Psoas muscle (tissue), 8 donors: ENCODE measurements around the gene GRHL1. TPM values are rescaled to one million over a fixed set of nuclear protein-coding genes. Genes with fewer than 3 reads are reported as not detected.
"Not testable (repeated sequence)": the region's sequence is repeated elsewhere in the genome, so short reads cannot be mapped to it uniquely, and the experiment has no call there.

ENCODE experiments used
- ATAC-seq, 4 donors: fragments of 200-7000 bp; cut with Tn5 transposase; one replicate each; pipeline ENCODE4 v1.9.1; 2020; ENCODE audit warnings: moderate library complexity in 3 of 4, mild to moderate bottlenecking in 2 of 4
- DNase-seq, 2 donors: peaks; one replicate each; pipeline ENCODE4 v3.0.0-alpha.2; 2020
- H3K27ac ChIP-seq: fragments of 200-600 bp; one replicate; pipeline ENCODE4 v1.8.0; 2022
- H3K27me3 ChIP-seq, 3 donors: fragments of 200-600 bp in 1 of 3; one replicate each; pipeline versions ENCODE4 v1.6.1 to v1.8.0; 2013 to 2022; ENCODE audit warnings: low read length in 2 of 3, mild to moderate bottlenecking in 2 of 3, moderate library complexity in 1 of 3; ENCODE audit not compliant: insufficient read depth in 3 of 3
- H3K36me3 ChIP-seq, 2 donors: fragments of 200-600 bp in 1 of 2; one replicate each; pipeline versions ENCODE4 v1.6.1 to v1.8.0; 2013 to 2022; ENCODE audit warnings: low read depth in 1 of 2, mild to moderate bottlenecking in 1 of 2, moderate library complexity in 1 of 2; ENCODE audit not compliant: insufficient read depth in 1 of 2
- H3K4me1 ChIP-seq: fragments of 200-600 bp; one replicate; pipeline ENCODE4 v1.8.0; 2022
- H3K4me3 ChIP-seq: fragments of 200-600 bp; one replicate; pipeline ENCODE4 v1.8.0; 2022; ENCODE audit warnings: mild to moderate bottlenecking
- H3K9me3 ChIP-seq: fragments of 200-600 bp; one replicate; pipeline ENCODE4 v1.8.0; 2022
- WGBS, 3 donors: extraction: QIAGEN DNeasy Blood & Tissue Kit; methylation state at CpG; one replicate each; pipeline versions ENCODE4 v1.1.6 to v1.1.7; 2013; 5-methylcytosine and 5-hydroxymethylcytosine counted together
- intact Hi-C, 2 donors: fragments of 100-400 bp; cut with DNase I; formaldehyde crosslinking; loops; one replicate each; pipeline versions ENCODE4 v1.11.0 to v1.14.2; 2022
- polyA plus RNA-seq, 3 donors: library from polyadenylated mRNA; stranded (reverse); fragments of 200-250 nt; gene quantifications; one replicate each; pipeline ENCODE4 v1.2.3, GENCODE V29; 2013
- total RNA-seq, 4 donors: library from RNA; stranded (reverse); fragmentation: NEBNext Ultra II Directional in 2 of 4; extraction: Animal tissue kit (Norgen Biotek cat#: 25700) in 2 of 4; gene quantifications; one replicate each; pipeline versions ENCODE4 v1.2.1 to v1.2.4, GENCODE V29; 2021 to 2023
- TF ChIP-seq, protein P1 (sequence below): fragments of 200-600 bp; IDR thresholded peaks from one replicate; pipeline ENCODE4 v1.8.0; 2022; ENCODE audit warnings: antibody characterized with exemption
- donor health status: healthy with polysubstance abuse.
- donor health status: DM: no; HTN: no; CAD: no; lungs with moderate emphysema.
- donor health status: Bipolar disorder and iron deficiency.
- donor health status: healthy.
- donor health status: DM: yes; HTN: yes; CAD: no.
- donor health status: DM: no; HTN: no; CAD: no.
- donor health status: DM: no; HTN: no; CAD: no.
- donor health status: DM: yes; HTN: yes; CAD: no.

GRHL1 gene
- total and polyA plus RNA-seq, 7 donors = 0.38 to 1.2 (median 0.63) TPM

DNA sequence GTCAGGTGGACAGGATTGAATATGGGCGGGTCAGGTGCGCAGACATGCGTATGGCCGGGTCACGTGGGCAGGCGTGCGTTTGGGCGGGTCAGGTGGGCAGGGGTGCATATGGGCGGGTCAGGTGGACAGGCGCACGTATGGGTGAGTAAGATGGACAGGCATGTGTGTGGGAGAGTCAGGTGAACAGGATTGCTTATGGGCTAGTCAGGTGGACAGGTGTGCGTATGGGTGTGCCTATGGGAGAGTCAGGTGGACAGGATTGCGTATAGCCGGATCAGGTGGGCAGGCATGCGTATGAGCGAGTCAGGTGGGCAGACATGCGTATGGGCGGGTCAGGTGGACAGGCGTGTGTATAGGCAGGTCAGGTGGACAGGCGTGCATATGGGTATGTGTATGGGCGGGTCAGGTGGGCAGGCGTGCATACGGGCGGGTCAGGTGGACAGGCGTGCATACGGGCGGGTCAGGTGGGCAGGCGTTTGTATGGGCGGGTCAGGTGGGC lies 61.5 kb downstream of the GRHL1 start:
- TF ChIP-seq, protein P1, sequence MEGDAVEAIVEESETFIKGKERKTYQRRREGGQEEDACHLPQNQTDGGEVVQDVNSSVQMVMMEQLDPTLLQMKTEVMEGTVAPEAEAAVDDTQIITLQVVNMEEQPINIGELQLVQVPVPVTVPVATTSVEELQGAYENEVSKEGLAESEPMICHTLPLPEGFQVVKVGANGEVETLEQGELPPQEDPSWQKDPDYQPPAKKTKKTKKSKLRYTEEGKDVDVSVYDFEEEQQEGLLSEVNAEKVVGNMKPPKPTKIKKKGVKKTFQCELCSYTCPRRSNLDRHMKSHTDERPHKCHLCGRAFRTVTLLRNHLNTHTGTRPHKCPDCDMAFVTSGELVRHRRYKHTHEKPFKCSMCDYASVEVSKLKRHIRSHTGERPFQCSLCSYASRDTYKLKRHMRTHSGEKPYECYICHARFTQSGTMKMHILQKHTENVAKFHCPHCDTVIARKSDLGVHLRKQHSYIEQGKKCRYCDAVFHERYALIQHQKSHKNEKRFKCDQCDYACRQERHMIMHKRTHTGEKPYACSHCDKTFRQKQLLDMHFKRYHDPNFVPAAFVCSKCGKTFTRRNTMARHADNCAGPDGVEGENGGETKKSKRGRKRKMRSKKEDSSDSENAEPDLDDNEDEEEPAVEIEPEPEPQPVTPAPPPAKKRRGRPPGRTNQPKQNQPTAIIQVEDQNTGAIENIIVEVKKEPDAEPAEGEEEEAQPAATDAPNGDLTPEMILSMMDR = no peak
- no peak overlapping the region for H3K27ac ChIP-seq
- DNase-seq (no peak), ATAC-seq (no peak)
- 89 to 94% (median 92%) methylated on average over 29 of the region's 29 CpGs for WGBS, 3 donors
- H3K4me3 ChIP-seq = no peak overlapping the region
- H3K27me3 ChIP-seq = no peaks in the 10 kb centered on the region
- H3K36me3 ChIP-seq = no peaks in the 10 kb centered on the region
- H3K9me3 ChIP-seq = peaks cover 3% of the 10 kb centered on the region
- H3K4me1 ChIP-seq = peaks cover 19% of the 10 kb centered on the region
- intact Hi-C loops = no loop called here

DNA sequence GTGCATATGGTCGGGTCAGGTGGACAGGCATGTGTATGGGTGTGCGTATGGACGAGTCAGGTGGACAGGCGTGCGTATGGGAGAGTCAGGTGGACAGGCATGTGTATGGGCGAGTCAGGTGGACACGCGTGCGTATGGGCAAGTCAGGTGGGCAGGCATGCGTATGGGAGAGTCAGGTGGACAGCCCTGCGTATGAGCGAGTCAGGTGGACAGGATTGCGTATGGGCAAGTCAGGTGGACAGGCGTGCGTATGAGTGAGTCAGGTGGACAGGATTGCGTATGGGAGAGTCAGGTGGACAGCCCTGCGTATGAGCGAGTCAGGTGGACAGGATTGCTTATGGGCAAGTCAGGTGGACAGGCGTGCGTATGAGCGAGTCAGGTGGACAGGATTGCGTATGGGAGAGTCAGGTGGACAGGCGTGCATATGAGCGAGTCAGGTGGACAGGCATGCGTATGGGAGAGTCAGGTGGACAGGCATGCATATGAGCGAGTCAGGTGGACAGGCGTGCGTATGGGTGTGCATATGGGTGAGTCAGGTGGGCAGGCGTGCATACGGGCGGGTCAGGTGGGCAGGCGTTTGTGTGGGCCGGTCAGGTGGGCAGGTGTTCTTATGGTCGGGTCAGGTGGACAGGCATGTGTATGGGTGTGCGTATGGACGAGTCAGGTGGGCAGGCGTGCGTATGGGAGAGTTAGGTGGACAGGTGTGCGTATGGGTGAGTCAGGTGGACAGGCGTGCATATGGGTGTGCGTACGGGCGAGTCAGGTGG lies 62.3 kb downstream of the GRHL1 start:
- H3K27ac ChIP-seq, DNase-seq, H3K9me3 ChIP-seq, H3K27me3 ChIP-seq, H3K4me3 ChIP-seq, ATAC-seq, intact Hi-C loops, H3K36me3 ChIP-seq: not testable (repeated sequence)
- H3K4me1 ChIP-seq = peaks cover 15% of the 10 kb centered on the region
- WGBS, 3 donors = 93 to 96% (median 94%) methylated on average over 43 of the region's 43 CpGs

- no peak for ATAC-seq
Measured at GRCh38 chr2:10014418-10015190, 63.1 kb downstream of the GRHL1 start.

DNA sequence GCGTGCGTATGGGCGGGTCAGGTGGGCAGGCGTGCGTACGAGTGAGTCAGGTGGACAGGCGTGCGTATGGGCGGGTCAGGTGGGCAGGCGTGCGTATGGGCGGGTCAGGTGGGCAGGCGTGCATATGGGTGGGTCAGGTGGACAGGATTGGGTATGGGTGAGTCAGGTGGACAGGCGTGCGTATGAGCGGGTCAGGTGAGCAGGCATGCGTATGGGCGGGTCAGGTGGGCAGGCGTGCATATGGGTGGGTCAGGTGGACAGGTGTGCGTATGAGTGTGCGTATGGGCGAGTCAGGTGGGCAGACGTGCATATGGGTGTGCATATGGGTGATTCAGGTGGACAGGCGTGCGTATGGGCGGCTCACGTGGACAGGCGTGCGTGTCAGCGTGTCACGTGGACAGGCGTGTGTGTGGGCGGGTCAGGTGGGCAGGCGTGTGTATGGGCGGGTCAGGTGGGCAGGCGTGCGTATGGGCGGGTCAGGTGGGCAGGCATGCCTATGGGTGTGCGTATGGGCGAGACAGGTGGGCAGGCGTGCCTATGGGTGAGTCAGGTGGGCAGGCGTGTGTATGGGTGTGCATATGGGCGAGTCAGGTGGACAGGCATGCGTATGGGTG lies 64.0 kb downstream of the GRHL1 start:
- DNase-seq, H3K4me1 ChIP-seq, ATAC-seq, H3K4me3 ChIP-seq, H3K27me3 ChIP-seq, H3K36me3 ChIP-seq, H3K27ac ChIP-seq, intact Hi-C loops, H3K9me3 ChIP-seq: not testable (repeated sequence)
- WGBS, 3 donors = 96 to 97% (median 96%) methylated on average over 37 to 44 of the region's 44 CpGs

More at GRCh38 chr2:10014418-10015190, 63.1 kb downstream of the GRHL1 start:
- Histone ChIP-seq H3K27me3 (no peaks in the 10 kb centered on the region), H3K4me3 (no peak overlapping the region), H3K36me3 (no peaks in the 10 kb centered on the region), H3K9me3 (peaks cover 3% of the 10 kb centered on the region), H3K4me1 (peaks cover 7% of the 10 kb centered on the region), H3K27ac (no peak overlapping the region)
- TF ChIP-seq, protein P1 = no peak
- no peak for DNase-seq
- 93 to 95% (median 93%) methylated on average over 40 to 42 of the region's 42 CpGs for WGBS, 3 donors
- intact Hi-C loops = no loop called here

GRCh38 chr2:10016001-10016801 lies 64.7 kb downstream of the GRHL1 start:
- no peak for DNase-seq
- Histone ChIP-seq H3K4me1 (no peaks in the 10 kb centered on the region), H3K9me3 (peaks cover 3% of the 10 kb centered on the region), H3K27ac (no peak overlapping the region), H3K27me3 (no peaks in the 10 kb centered on the region), H3K4me3 (no peak overlapping the region), H3K36me3 (no peaks in the 10 kb centered on the region)
- intact Hi-C loops = no loop called here
- ATAC-seq = no peak
- TF ChIP-seq, protein P1 = no peak
- WGBS, 3 donors = 91 to 92% (median 91%) methylated on average over 35 of the region's 35 CpGs
